ENCODE data around the gene DRD4. TPM values are rescaled to one million over a fixed set of nuclear protein-coding genes. Genes with fewer than 3 reads are reported as not detected.
"Not testable (repeated sequence)": the region's sequence is repeated elsewhere in the genome, so short reads cannot be mapped to it uniquely, and the experiment has no call there.

DRD4 gene
- total RNA-seq, 2 donors from 2014 or later = 0.40 to 0.89 TPM

DNA sequence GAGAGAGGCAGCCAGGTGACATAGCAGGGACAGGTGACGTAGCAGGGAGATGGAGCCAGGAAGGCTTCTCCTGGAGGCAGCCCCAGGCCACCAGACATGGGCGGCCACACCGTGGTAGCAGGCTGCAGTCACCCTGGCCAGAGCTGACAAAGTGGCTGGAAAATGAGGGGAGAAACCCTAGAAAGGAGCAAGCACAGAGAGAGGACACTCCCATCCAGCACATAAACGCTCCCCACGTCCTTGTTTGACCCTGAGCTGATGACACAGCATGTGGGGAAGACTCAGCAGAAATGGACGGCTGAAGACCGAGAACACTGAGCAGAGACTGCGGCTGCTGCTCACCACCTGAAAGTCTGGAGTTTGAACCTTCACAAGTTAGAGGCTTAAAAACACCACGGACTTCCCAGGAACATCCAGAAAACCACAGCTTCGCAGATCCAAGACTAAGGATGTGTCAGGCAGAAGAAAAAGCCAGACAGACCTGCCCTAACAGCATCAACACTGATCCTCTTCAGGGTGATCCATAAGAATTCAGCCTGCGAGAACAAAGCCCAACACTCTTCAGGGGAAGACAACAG, 28.7 kb downstream of the DRD4 start:
- DNase-seq (no peak), ATAC-seq (no peak)
- peak overlapping the region; percentile 76 for H3K27ac Mint-ChIP-seq
- no peaks in the 10 kb centered on the region for H3K36me3 Mint-ChIP-seq (ENCODE audit: low read depth)
- H3K9me3 ChIP-seq (ENCODE audit: control insufficient read depth, low read length, poor library complexity, severe bottlenecking) = no peaks in the 10 kb centered on the region
- H3K4me1 Mint-ChIP-seq = peaks cover 7% of the 10 kb centered on the region
- H3K4me3 Mint-ChIP-seq = no peak overlapping the region
- H3K27me3 Mint-ChIP-seq = no peaks in the 10 kb centered on the region

DNA sequence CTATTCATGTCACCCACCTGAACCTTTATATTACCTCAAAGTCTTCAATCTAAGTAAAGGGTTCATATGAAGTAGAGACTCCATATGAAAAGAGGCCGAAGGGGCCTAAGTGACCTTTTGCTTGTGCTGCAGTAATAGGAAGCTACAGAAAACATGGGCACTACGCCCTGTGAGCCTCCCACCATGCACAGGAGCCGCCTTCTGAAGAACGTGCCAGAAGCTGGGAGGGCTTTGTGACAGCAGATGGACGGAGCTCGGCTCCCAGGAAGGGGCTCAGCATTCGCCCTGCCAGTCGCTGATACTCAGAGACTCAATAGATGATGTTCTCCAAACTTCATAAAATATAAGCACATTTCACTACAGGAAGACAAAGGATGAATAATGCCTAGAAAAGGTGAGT, 36.8 kb downstream of the DRD4 start:
- Mint-ChIP-seq H3K36me3 (ENCODE audit: low read depth) (peaks cover 9% of the 10 kb centered on the region), H3K4me3 (no peak overlapping the region), H3K27ac (no peak overlapping the region), H3K4me1 (peaks cover 4% of the 10 kb centered on the region), H3K27me3 (no peaks in the 10 kb centered on the region)
- H3K9me3 ChIP-seq (ENCODE audit: control insufficient read depth, low read length, poor library complexity, severe bottlenecking) = no peaks in the 10 kb centered on the region
- DNase-seq (no peak), ATAC-seq (no peak)

- H3K27me3 Mint-ChIP-seq = no peaks in the 10 kb centered on the region
- H3K4me1 Mint-ChIP-seq = peaks cover 4% of the 10 kb centered on the region
- DNase-seq (no peak), ATAC-seq (no peak)
- no peak overlapping the region for H3K4me3 Mint-ChIP-seq
- no peaks in the 10 kb centered on the region for H3K9me3 ChIP-seq (ENCODE audit: control insufficient read depth, low read length, poor library complexity, severe bottlenecking)
- H3K27ac Mint-ChIP-seq = no peak overlapping the region
- peaks cover 9% of the 10 kb centered on the region for H3K36me3 Mint-ChIP-seq (ENCODE audit: low read depth)
Measured at GRCh38 chr11:674406-674805, 37.3 kb downstream of the DRD4 start.

GRCh38 chr11:678297-678696, 41.2 kb downstream of the DRD4 start:
- Mint-ChIP-seq H3K27ac (no peak overlapping the region), H3K4me3 (no peak overlapping the region), H3K27me3 (no peaks in the 10 kb centered on the region), H3K36me3 (ENCODE audit: low read depth) (peaks cover 10% of the 10 kb centered on the region), H3K4me1 (peaks cover 2% of the 10 kb centered on the region)
- H3K9me3 ChIP-seq (ENCODE audit: control insufficient read depth, low read length, poor library complexity, severe bottlenecking) = no peaks in the 10 kb centered on the region
- DNase-seq = no peak
- ATAC-seq = no peak

DNA sequence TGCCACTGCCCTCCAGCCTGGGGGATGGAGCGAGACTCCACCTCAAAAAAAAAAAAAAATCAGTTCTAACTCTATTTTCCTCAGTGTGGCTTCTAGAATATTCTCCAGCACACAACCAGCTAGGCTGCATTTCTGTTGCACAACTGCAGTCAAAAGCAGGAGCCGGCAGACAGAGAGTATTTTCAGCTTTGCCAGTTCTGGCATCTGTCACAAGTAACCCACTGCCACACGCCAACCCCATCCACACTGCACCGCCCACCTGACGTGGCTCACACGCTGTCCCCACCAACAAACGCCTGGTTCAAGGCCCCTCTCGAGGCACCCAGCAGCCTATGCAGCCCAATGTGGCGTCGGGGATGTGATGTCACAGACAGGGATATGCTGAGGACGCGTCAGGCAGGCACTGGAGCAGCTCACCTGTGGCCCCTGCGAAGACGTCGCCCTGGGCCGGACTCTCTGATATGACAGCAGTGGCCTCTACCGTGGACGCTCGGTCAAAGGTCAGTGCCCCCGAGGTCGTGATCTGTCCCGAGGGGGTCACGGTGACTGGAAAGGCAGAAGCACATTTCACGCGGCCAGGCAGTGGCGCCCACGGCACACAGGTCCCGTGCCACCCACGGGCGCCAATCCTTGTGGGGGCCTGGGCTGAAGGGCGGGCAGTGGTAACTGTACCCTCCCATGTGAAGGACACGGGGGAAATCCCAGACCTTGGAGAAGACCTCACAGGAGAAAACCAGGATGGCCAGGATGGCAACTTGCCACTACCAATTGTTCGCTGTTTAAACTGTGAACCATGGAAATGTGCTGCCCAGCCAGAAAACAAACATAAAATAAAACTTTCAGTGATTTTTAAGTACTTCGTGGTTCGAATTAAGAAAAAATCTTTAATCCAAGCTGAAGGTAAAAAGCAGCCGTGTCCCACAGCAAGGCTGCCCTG, 42.5 kb downstream of the DRD4 start:
- DNase-seq (no peak), ATAC-seq (no peak)
- no peak overlapping the region for H3K27ac Mint-ChIP-seq
- peaks cover 8% of the 10 kb centered on the region for H3K36me3 Mint-ChIP-seq (ENCODE audit: low read depth)
- peaks cover 2% of the 10 kb centered on the region for H3K4me1 Mint-ChIP-seq
- H3K4me3 Mint-ChIP-seq = no peak overlapping the region
- H3K27me3 Mint-ChIP-seq = no peaks in the 10 kb centered on the region
- no peaks in the 10 kb centered on the region for H3K9me3 ChIP-seq (ENCODE audit: control insufficient read depth, low read length, poor library complexity, severe bottlenecking)

DNA sequence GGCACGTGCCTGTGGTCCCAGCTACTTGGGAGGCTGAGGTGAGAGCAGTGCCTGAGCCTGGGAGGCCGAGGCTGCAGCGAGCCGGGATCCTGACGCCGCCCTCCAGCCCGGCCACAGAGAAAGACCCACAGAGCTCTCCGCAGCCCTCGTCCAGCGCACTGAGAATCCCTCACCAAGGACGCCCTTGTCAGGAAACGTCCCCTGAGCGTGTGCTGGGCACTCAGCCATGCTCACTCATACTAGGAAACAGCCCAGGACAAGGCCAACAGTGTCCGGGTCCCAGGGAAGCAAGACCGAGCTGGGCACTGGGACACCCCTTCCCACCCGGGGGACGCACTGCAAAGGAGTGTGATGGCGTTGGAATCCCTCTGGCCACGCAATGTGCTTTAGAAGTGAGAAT, 43.4 kb downstream of the DRD4 start:
- H3K27ac Mint-ChIP-seq = peak overlapping the region; percentile 63
- peaks cover 8% of the 10 kb centered on the region for H3K36me3 Mint-ChIP-seq (ENCODE audit: low read depth)
- H3K9me3 ChIP-seq (ENCODE audit: control insufficient read depth, low read length, poor library complexity, severe bottlenecking) = no peaks in the 10 kb centered on the region
- no peak overlapping the region for H3K4me3 Mint-ChIP-seq
- DNase-seq (no peak), ATAC-seq (no peak)
- H3K27me3 Mint-ChIP-seq = no peaks in the 10 kb centered on the region
- H3K4me1 Mint-ChIP-seq = peaks cover 2% of the 10 kb centered on the region

DNA sequence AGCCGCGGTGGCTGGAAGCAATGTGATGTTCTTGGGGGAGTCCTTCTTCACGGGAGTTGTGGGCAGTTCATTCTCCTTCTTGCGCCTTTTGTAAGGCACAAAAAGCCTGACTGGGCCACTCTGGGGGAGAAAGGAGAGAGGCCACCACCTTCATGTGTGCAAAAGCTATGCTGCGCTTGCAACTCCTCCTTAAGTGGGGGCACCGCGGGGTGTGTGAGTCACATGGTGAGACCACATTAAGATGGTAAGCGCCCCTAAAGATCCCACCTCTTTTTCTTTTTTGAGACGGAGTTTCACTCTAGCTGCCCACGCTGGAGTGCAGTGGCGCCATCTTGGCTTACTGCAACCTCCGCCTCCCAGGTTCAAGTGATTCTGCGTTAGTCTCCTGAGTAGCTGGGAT, 43.9 kb downstream of the DRD4 start:
- no peak for ATAC-seq
- H3K27me3 Mint-ChIP-seq = no peaks in the 10 kb centered on the region
- no peaks in the 10 kb centered on the region for H3K9me3 ChIP-seq (ENCODE audit: control insufficient read depth, low read length, poor library complexity, severe bottlenecking)
- peak overlapping the region; percentile 63 for H3K27ac Mint-ChIP-seq
- H3K36me3 Mint-ChIP-seq (ENCODE audit: low read depth) = peaks cover 8% of the 10 kb centered on the region
- H3K4me1 Mint-ChIP-seq = peaks cover 2% of the 10 kb centered on the region
- H3K4me3 Mint-ChIP-seq = no peak overlapping the region
- no peak for DNase-seq

- Mint-ChIP-seq H3K4me1 (peaks cover 6% of the 10 kb centered on the region), H3K27ac (peak overlapping the region; percentile 61), H3K36me3 (ENCODE audit: low read depth) (peaks cover 10% of the 10 kb centered on the region), H3K27me3 (no peaks in the 10 kb centered on the region), H3K4me3 (no peak overlapping the region)
- ATAC-seq (no peak), DNase-seq (no peak)
- H3K9me3 ChIP-seq (ENCODE audit: control insufficient read depth, low read length, poor library complexity, severe bottlenecking) = no peaks in the 10 kb centered on the region
Measured at GRCh38 chr11:686451-687243, 49.6 kb downstream of the DRD4 start.

GRCh38 chr11:687751-688150, 50.7 kb downstream of the DRD4 start:
- Mint-ChIP-seq H3K36me3 (ENCODE audit: low read depth) (peaks cover 8% of the 10 kb centered on the region), H3K4me1 (peaks cover 16% of the 10 kb centered on the region), H3K4me3 (no peak overlapping the region), H3K27ac (no peak overlapping the region), H3K27me3 (no peaks in the 10 kb centered on the region)
- ATAC-seq (no peak), DNase-seq (no peak)
- H3K9me3 ChIP-seq (ENCODE audit: control insufficient read depth, low read length, poor library complexity, severe bottlenecking) = no peaks in the 10 kb centered on the region

DNA sequence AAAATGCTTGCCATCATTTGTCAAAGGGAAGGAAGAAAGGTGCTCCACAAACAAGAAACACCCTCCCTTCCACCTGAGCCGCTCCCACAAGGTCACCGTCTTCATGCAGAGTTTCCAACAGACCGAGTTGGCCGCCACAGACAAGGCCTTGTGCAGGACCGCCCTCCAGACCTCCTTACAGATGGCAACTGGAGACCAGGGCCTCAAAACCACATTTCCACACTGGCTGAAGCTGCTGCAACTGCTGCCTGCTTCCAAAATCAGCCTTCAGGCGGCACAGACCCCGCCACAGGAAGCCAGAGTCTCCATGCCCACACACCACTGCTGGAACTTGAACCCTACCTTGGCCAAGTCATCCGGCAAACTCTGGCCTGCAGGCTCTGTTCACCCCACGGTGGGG, 51.6 kb downstream of the DRD4 start:
- no peaks in the 10 kb centered on the region for H3K9me3 ChIP-seq (ENCODE audit: control insufficient read depth, low read length, poor library complexity, severe bottlenecking)
- Mint-ChIP-seq H3K27ac (no peak overlapping the region), H3K27me3 (no peaks in the 10 kb centered on the region), H3K4me1 (peaks cover 25% of the 10 kb centered on the region), H3K36me3 (ENCODE audit: low read depth) (peaks cover 7% of the 10 kb centered on the region), H3K4me3 (no peak overlapping the region)
- DNase-seq (no peak), ATAC-seq (no peak)

GRCh38 chr11:689625-690024, 52.6 kb downstream of the DRD4 start:
- no peak overlapping the region for H3K4me3 Mint-ChIP-seq
- H3K4me1 Mint-ChIP-seq = peaks cover 26% of the 10 kb centered on the region
- H3K27ac Mint-ChIP-seq = no peak overlapping the region
- no peaks in the 10 kb centered on the region for H3K27me3 Mint-ChIP-seq
- peaks cover 4% of the 10 kb centered on the region for H3K36me3 Mint-ChIP-seq (ENCODE audit: low read depth)
- H3K9me3 ChIP-seq (ENCODE audit: control insufficient read depth, low read length, poor library complexity, severe bottlenecking) = no peaks in the 10 kb centered on the region
- ATAC-seq (no peak), DNase-seq (no peak)

- Mint-ChIP-seq H3K4me1 (peaks cover 26% of the 10 kb centered on the region), H3K4me3 (peak overlapping the region; percentile 63), H3K27ac (peak overlapping the region; percentile 97)
- H3K9me3 ChIP-seq (ENCODE audit: control insufficient read depth, low read length, poor library complexity, severe bottlenecking); H3K36me3 Mint-ChIP-seq (ENCODE audit: low read depth); H3K27me3 Mint-ChIP-seq; DNase-seq; ATAC-seq: not testable (repeated sequence)
Measured at GRCh38 chr11:690244-690643, 53.2 kb downstream of the DRD4 start.
